ENCODE measurements around the gene GPR132. TPM values are rescaled to one million over a fixed set of nuclear protein-coding genes. Genes with fewer than 3 reads are reported as not detected.

Gene GPR132
- total and polyA plus RNA-seq, 2 experiments from 2014 or later = 0.14 TPM; not detected in 1

GRCh38 chr14:105058521-105059034 is 6.7 kb downstream of the GPR132 start (continued):
- TF ChIP-seq ZNF462 (CRISPR knock-in tag; IDR thresholded peaks at IDR 0.05) (no peak), ZNF114 (CRISPR knock-in tag; IDR thresholded peaks at IDR 0.05) (no peak), EZH2phosphoT487 (IDR thresholded peaks at IDR 0.05; ENCODE audit: unreplicated experiment) (no peak), CTCF (conservative IDR thresholded peaks at IDR 0.05; ENCODE audit: low read depth in 2 of 2) (no peak), STAT1 (IDR thresholded peaks at IDR 0.05; ENCODE audit: unreplicated experiment) (no peak)

GRCh38 chr14:105056303-105056831 is 8.9 kb downstream of the GPR132 start:
- H3K9me3 Mint-ChIP-seq = no peaks in the 10 kb centered on the region
- Histone ChIP-seq H3K4me3 (peak overlapping the region; percentile 23; the same call in 1 of the 2 replicates), H3K36me3 (ENCODE audit: insufficient read depth) (no peaks in the 10 kb centered on the region), H3K27me3 (ENCODE audit: insufficient read depth) (peaks cover 6% of the 10 kb centered on the region; the same call in 1 of the 2 replicates), H3F3A (replicated peaks; ENCODE audit: low read depth) (no peaks in the 10 kb centered on the region), H3K9me2 (ENCODE audit: insufficient read depth) (no peaks in the 10 kb centered on the region), H3K4me2 (peak overlapping the region; percentile 51), H2AFZ (peak overlapping the region; percentile 89), H3K27ac (ENCODE audit: low read depth) (no peak overlapping the region), H3K79me2 (replicated peaks; ENCODE audit: insufficient read depth) (no peaks in the 10 kb centered on the region), H3K4me1 (ENCODE audit: insufficient read depth) (peaks cover 6% of the 10 kb centered on the region; the same call in 1 of the 2 replicates), H4K20me1 (replicated peaks; ENCODE audit: insufficient read depth) (no peaks in the 10 kb centered on the region)
- peak; percentile 73 for ATAC-seq
- H3K27ac Mint-ChIP-seq = no peak overlapping the region
- H3K4me1 Mint-ChIP-seq = peaks cover 27% of the 10 kb centered on the region
- H3K36me3 Mint-ChIP-seq (ENCODE audit: low read depth) = no peaks in the 10 kb centered on the region
- peaks cover 36% of the 10 kb centered on the region for H3K27me3 Mint-ChIP-seq (ENCODE audit: insufficient read depth, low read depth, poor library complexity)
- H3K4me3 Mint-ChIP-seq = peak overlapping the region; percentile 55; the same call in 2 of the 3 replicates
- peak; percentile 52 for DNase-seq (ENCODE audit: low spot score)
- TF ChIP-seq ZNF462 (CRISPR knock-in tag; IDR thresholded peaks at IDR 0.05) = no peak
